Ishikawa (cell line): ENCODE data around the gene CDH20.

Experiments used
- CEBPB ChIP-seq: IDR thresholded peaks from 2 replicates; pipeline ENCODE4 v1.6.1; 2012
- CREB1 ChIP-seq: IDR thresholded peaks from 2 replicates; pipeline ENCODE4 v1.6.1; 2012; ENCODE audit warnings: low read depth
- EGR1 ChIP-seq: IDR thresholded peaks from 2 replicates; pipeline ENCODE4 v1.6.1; 2012
- EP300 ChIP-seq: IDR thresholded peaks from 2 replicates; pipeline ENCODE4 v1.6.1; 2012; ENCODE audit warnings: borderline replicate concordance
- FOXM1 ChIP-seq: IDR thresholded peaks from 2 replicates; pipeline ENCODE4 v1.6.1; 2012; ENCODE audit warnings: low read depth, borderline replicate concordance
- MAX ChIP-seq: IDR thresholded peaks from 2 replicates; pipeline ENCODE4 v1.6.1; 2012
- REST ChIP-seq: IDR thresholded peaks from 2 replicates; pipeline ENCODE4 v1.6.1; 2012; ENCODE audit warnings: low read depth, mild to moderate bottlenecking
- TAF1 ChIP-seq: IDR thresholded peaks from 2 replicates; pipeline ENCODE4 v1.6.1; 2012; ENCODE audit warnings: low read depth, mild to moderate bottlenecking
- YY1 ChIP-seq: IDR thresholded peaks from 2 replicates; pipeline ENCODE4 v1.6.1; 2012; ENCODE audit warnings: low read depth
- ZBTB7A ChIP-seq: IDR thresholded peaks from 2 replicates; pipeline ENCODE4 v1.6.1; 2012; ENCODE audit warnings: low read depth
- TF ChIP-seq, protein P1 (sequence below): IDR thresholded peaks from 2 replicates; pipeline ENCODE4 v1.6.1; 2012

GRCh38 chr18:61333746-61334490 lies 688 bp downstream of the CDH20 start:
- no peak for TF ChIP-seq EP300
- no peak for TF ChIP-seq CEBPB
- no peak for TF ChIP-seq TAF1
- TF ChIP-seq FOXM1: no peak
- no peak for TF ChIP-seq REST
- no peak for TF ChIP-seq YY1
- no peak for TF ChIP-seq EGR1
- no peak for TF ChIP-seq ZBTB7A
- TF ChIP-seq CREB1: no peak
- no peak for TF ChIP-seq MAX
- TF ChIP-seq, protein P1, sequence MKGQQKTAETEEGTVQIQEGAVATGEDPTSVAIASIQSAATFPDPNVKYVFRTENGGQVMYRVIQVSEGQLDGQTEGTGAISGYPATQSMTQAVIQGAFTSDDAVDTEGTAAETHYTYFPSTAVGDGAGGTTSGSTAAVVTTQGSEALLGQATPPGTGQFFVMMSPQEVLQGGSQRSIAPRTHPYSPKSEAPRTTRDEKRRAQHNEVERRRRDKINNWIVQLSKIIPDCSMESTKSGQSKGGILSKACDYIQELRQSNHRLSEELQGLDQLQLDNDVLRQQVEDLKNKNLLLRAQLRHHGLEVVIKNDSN: no peak
